Gastroesophageal sphincter (tissue), 3 donors: ENCODE data around the gene SCN1B.

Experiments used
- POLR2A ChIP-seq, 2 donors: fragments of 450-650 bp; IDR thresholded peaks; one replicate each; pipeline ENCODE4 v1.6.1; 2017; ENCODE audit warnings: antibody characterized with exemption in 2 of 2, mild to moderate bottlenecking in 2 of 2, moderate library complexity in 1 of 2
- TF ChIP-seq, protein P1 (sequence below), 4 experiments: fragments of 200-600 bp in 2 of 4; fragments of 450-650 bp in 2 of 4; sonication (generic) in 1 of 4; IDR thresholded peaks; one replicate each; pipeline ENCODE4 v1.5.1; 2017 to 2019; ENCODE audit warnings: antibody characterized with exemption in 4 of 4, mild to moderate bottlenecking in 2 of 4, moderate library complexity in 2 of 4

DNA sequence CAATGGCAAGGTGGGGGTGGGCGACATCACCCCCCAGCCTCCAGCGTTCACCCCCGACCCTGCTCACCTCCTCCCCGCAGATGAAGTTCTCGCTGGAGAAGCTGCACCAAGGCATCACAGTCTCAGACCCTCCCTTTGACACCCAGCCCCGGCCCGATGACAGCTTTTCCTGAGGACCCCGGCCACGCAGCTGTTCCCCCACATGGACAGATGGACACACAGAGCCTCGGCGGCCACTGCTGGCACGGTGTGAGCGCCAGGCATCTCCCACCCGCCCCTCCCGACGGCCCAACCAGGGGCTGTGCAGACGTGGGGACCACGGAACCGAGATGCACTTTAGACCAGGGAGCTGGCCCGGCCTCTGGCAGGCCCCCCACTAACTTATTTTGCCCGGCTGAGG is 4.3 kb upstream of the SCN1B start:
- TF ChIP-seq, protein P1, sequence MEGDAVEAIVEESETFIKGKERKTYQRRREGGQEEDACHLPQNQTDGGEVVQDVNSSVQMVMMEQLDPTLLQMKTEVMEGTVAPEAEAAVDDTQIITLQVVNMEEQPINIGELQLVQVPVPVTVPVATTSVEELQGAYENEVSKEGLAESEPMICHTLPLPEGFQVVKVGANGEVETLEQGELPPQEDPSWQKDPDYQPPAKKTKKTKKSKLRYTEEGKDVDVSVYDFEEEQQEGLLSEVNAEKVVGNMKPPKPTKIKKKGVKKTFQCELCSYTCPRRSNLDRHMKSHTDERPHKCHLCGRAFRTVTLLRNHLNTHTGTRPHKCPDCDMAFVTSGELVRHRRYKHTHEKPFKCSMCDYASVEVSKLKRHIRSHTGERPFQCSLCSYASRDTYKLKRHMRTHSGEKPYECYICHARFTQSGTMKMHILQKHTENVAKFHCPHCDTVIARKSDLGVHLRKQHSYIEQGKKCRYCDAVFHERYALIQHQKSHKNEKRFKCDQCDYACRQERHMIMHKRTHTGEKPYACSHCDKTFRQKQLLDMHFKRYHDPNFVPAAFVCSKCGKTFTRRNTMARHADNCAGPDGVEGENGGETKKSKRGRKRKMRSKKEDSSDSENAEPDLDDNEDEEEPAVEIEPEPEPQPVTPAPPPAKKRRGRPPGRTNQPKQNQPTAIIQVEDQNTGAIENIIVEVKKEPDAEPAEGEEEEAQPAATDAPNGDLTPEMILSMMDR (IDR thresholded peaks at IDR 0.05), result no peak
- TF ChIP-seq POLR2A (IDR thresholded peaks at IDR 0.05), result no peak
